H1 (cell line): ENCODE measurements around the gene CX3CL1. TPM values are rescaled to one million over a fixed set of nuclear protein-coding genes. Genes with fewer than 3 reads are reported as not detected.

Experiments
- E2F6 ChIP-seq: IDR thresholded peaks from 2 replicates; pipeline ENCODE4 v1.6.1; 2012; ENCODE audit warnings: inconsistent platforms
- EZH2 ChIP-seq: fragments of 200-600 bp; sonication (generic); IDR thresholded peaks from 2 replicates; pipeline ENCODE4 v1.7.1; 2012; ENCODE audit warnings: low read depth, mild to moderate bottlenecking, moderate library complexity, low read length, inconsistent platforms; ENCODE audit not compliant: severe bottlenecking
- RAD21 ChIP-seq, 2 experiments: IDR thresholded peaks in 1 of 2; conservative IDR thresholded peaks in 1 of 2; 2 replicates each; pipeline ENCODE4 v1.6.1; 2011; ENCODE audit warnings: low read depth in 2 of 2, low read length in 2 of 2, improper control_type of control experiment in 1 of 2, inconsistent platforms in 1 of 2, mild to moderate bottlenecking in 1 of 2, moderate library complexity in 1 of 2
- polyA plus RNA-seq, 7 experiments: library from polyadenylated mRNA; depleted of rRNA in 3 of 7; stranded (reverse) in 5 of 7; unstranded in 2 of 7; fragments of >200 nt in 5 of 7; fragments of 200-250 nt in 2 of 7; gene quantifications; 1 replicate in 5 of 7; 2 replicates in 1 of 7; 4 replicates in 1 of 7; pipeline versions ENCODE4 v1.2.1 to v1.2.3, GENCODE V29; 2011 to 2013; ENCODE audit warnings: missing spikeins in 2 of 7, mixed read lengths in 2 of 7
- total RNA-seq: library from RNA; stranded (reverse); fragmentation: NEBNext Ultra II Directional; extraction: Animal tissue kit (Norgen Biotek cat#: 25700); gene quantifications from 2 replicates; pipeline ENCODE4 v1.2.1, GENCODE V29; 2021

The CX3CL1 gene
- total and polyA plus RNA-seq, 2 of the 8 experiments (the other 6 are each of a cell fraction or from before 2014, with no cell fraction given): 1.4 to 3.0 TPM

DNA sequence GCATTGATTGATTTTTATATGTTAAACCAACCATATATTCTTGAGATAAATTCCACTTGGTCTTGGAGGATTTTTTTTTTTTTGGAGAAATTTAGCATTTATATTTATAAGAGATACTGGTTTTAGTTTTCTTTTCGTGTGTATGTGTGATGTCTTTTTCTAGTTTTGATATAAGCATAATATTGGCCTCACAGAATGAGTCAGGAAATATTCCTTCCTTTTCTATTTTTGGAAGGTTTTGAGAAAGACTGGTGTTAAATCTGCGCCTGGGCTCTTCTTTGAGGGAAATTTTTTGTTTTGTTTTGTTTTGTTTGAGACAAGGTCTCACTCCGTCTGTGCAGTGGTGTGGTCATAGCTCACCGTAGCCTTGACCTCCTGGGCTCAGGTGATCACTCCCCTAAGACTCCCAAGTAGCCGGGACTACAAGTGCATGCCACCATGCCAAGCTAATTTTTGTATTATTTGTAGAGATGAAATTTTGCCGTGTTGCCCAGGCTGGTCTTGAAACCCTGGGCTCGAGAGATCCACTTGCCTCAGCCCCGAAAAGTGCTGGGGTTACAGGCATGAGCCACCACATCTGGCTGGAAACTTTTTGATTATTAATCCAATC, 42.5 kb upstream of the CX3CL1 start (continued):
- TF ChIP-seq E2F6: no peak
- no peak for TF ChIP-seq EZH2
- TF ChIP-seq RAD21 (IDR thresholded peaks at IDR 0.05 in 1 of 2, conservative IDR thresholded peaks at IDR 0.05 in 1 of 2; ENCODE audit: low read depth in 2 of 2, low read length in 2 of 2): no peak
